Neural cell (in vitro differentiated cells): ENCODE measurements around the gene TIE1. TPM values are rescaled to one million over a fixed set of nuclear protein-coding genes. Genes with fewer than 3 reads are reported as not detected.

Experiments used
- H2AFZ ChIP-seq: fragments of 200-600, 300-800 bp; sonication (generic), shearing (Covaris generic); 2 replicates; pipeline ENCODE4 v1.6.0; 2014; ENCODE audit warnings: low read depth, mild to moderate bottlenecking, antibody characterized with exemption, low read length, moderate library complexity
- H3F3A ChIP-seq: fragments of 200-600 bp; shearing (Covaris generic); 2 replicates; pipeline ENCODE4 v1.6.1; 2016; ENCODE audit warnings: mild to moderate bottlenecking, moderate library complexity, mixed read lengths, antibody characterized with exemption, low read length; ENCODE audit not compliant: insufficient read depth, poor library complexity, severe bottlenecking
- H3K27ac ChIP-seq: fragments of 200-600, 300-800 bp; sonication (generic), shearing (Covaris generic); 2 replicates; pipeline ENCODE4 v1.5.1; 2014; ENCODE audit warnings: mild to moderate bottlenecking, low read length, moderate library complexity
- H3K27me3 ChIP-seq: fragments of 300-800, 200-600 bp; sonication (generic), shearing (Covaris generic); 2 replicates; pipeline ENCODE4 v1.6.0; 2014; ENCODE audit warnings: mild to moderate bottlenecking, low read depth, low read length, moderate library complexity; ENCODE audit not compliant: insufficient read depth
- H3K36me3 ChIP-seq: fragments of 300-800, 200-600 bp; sonication (generic), shearing (Covaris generic); 2 replicates; pipeline ENCODE4 v1.5.1; 2014; ENCODE audit warnings: mild to moderate bottlenecking, antibody characterized with exemption, low read length, moderate library complexity; ENCODE audit not compliant: insufficient read depth
- H3K4me2 ChIP-seq: fragments of 300-800, 200-600 bp; sonication (generic), shearing (Covaris generic); 2 replicates; pipeline ENCODE4 v1.6.0; 2014; ENCODE audit warnings: mild to moderate bottlenecking, low read length
- H3K4me3 ChIP-seq: fragments of 300-800, 200-600 bp; sonication (generic), shearing (Covaris generic); 2 replicates; pipeline ENCODE4 v1.5.1; 2014; ENCODE audit warnings: mild to moderate bottlenecking, low read length, moderate library complexity
- H3K79me2 ChIP-seq: fragments of 200-600 bp; shearing (Covaris generic); replicated peaks from 2 replicates; pipeline ENCODE4 v1.6.0; 2014; ENCODE audit warnings: mild to moderate bottlenecking, low read length, moderate library complexity; ENCODE audit not compliant: insufficient read depth
- H3K9ac ChIP-seq: fragments of 300-800, 200-600 bp; sonication (generic), shearing (Covaris generic); 2 replicates; pipeline ENCODE4 v1.6.1; 2016; ENCODE audit warnings: mild to moderate bottlenecking, low read length, mixed read lengths
- H3K9me2 ChIP-seq: fragments of 200-600 bp; shearing (Covaris generic); 2 replicates; pipeline ENCODE4 v1.6.1; 2016; ENCODE audit warnings: mild to moderate bottlenecking, low read length, mixed read lengths; ENCODE audit not compliant: insufficient read depth
- H3K9me3 ChIP-seq: fragments of 200-600, 300-800 bp; sonication (generic), shearing (Covaris generic); 2 replicates; pipeline ENCODE4 v1.6.1; 2016; ENCODE audit warnings: mild to moderate bottlenecking, mixed run types, low read length, moderate library complexity, mixed read lengths
- H4K20me1 ChIP-seq: fragments of 200-600 bp; shearing (Covaris generic); 2 replicates; pipeline ENCODE4 v1.6.1; 2016; ENCODE audit warnings: mild to moderate bottlenecking, mixed run types; ENCODE audit not compliant: insufficient read depth
- EP300 ChIP-seq: fragments of 450-650 bp; conservative IDR thresholded peaks from 2 replicates; pipeline ENCODE4 v1.6.1; 2014; ENCODE audit warnings: antibody characterized with exemption, mild to moderate bottlenecking, moderate library complexity; ENCODE audit not compliant: poor library complexity, severe bottlenecking
- EZH2 ChIP-seq: fragments of 200-600, 300-800 bp; shearing (Covaris generic), sonication (generic); IDR thresholded peaks from 2 replicates; pipeline ENCODE4 v1.6.1; 2014; ENCODE audit warnings: antibody characterized with exemption, low read length, borderline replicate concordance, mild to moderate bottlenecking; ENCODE audit not compliant: insufficient read depth, poor library complexity, severe bottlenecking
- MXI1 ChIP-seq: fragments of 450-650 bp; conservative IDR thresholded peaks from 2 replicates; pipeline ENCODE4 v1.6.1; 2014; ENCODE audit warnings: antibody characterized with exemption, mild to moderate bottlenecking; ENCODE audit not compliant: poor library complexity, severe bottlenecking
- POLR2AphosphoS5 ChIP-seq: IDR thresholded peaks from 2 replicates; pipeline ENCODE4 v1.6.1; 2012
- RAD21 ChIP-seq: fragments of 450-650 bp; conservative IDR thresholded peaks from 2 replicates; pipeline ENCODE4 v1.6.1; 2014; ENCODE audit warnings: antibody characterized with exemption, mild to moderate bottlenecking, moderate library complexity
- SMC3 ChIP-seq: fragments of 450-650 bp; conservative IDR thresholded peaks from 2 replicates; pipeline ENCODE4 v1.6.1; 2014; ENCODE audit warnings: antibody characterized with exemption, mild to moderate bottlenecking, moderate library complexity; ENCODE audit not compliant: poor library complexity
- TAF1 ChIP-seq: IDR thresholded peaks from 2 replicates; pipeline ENCODE4 v1.6.1; 2012; ENCODE audit warnings: low read depth
- polyA plus RNA-seq: library from polyadenylated mRNA; depleted of rRNA; stranded (reverse); fragments of >200 nt; gene quantifications from 2 replicates; pipeline ENCODE4 v1.2.3, GENCODE V29; 2014
- TF ChIP-seq, protein P1 (sequence below): fragments of 450-650 bp; IDR thresholded peaks from 2 replicates; pipeline ENCODE4 v1.5.1; 2014; ENCODE audit warnings: antibody characterized with exemption, mild to moderate bottlenecking, moderate library complexity; ENCODE audit not compliant: poor library complexity, severe bottlenecking
- TF ChIP-seq, protein P2 (sequence below): IDR thresholded peaks from 2 replicates; pipeline ENCODE4 v1.6.1; 2012; ENCODE audit warnings: borderline replicate concordance

TIE1 gene
- polyA plus RNA-seq, 1 donor from 2014 or later, result not detected

DNA sequence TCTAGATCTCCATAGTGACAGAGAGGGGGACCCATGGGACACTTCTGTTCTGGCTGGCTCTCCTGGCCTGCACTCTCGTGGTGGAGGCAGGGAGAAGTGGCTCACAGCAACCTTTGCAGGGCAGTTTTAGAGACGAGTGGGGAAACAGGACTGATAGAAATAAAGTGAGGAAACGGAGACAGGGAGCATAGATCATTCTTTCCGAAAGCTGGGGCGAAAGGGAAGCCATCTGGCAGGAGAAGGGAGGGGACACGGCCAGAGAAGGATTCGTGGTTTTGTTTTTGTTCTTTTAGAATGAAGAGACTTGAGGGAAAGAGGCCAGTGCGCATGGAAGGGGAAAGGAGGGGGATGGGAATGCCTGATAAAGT lies 3.5 kb downstream of the TIE1 start:
- TF ChIP-seq SMC3 (no peak), EP300 (no peak), POLR2AphosphoS5 (no peak), EZH2 (no peak), TAF1 (no peak), RAD21 (no peak)
- TF ChIP-seq, protein P1, sequence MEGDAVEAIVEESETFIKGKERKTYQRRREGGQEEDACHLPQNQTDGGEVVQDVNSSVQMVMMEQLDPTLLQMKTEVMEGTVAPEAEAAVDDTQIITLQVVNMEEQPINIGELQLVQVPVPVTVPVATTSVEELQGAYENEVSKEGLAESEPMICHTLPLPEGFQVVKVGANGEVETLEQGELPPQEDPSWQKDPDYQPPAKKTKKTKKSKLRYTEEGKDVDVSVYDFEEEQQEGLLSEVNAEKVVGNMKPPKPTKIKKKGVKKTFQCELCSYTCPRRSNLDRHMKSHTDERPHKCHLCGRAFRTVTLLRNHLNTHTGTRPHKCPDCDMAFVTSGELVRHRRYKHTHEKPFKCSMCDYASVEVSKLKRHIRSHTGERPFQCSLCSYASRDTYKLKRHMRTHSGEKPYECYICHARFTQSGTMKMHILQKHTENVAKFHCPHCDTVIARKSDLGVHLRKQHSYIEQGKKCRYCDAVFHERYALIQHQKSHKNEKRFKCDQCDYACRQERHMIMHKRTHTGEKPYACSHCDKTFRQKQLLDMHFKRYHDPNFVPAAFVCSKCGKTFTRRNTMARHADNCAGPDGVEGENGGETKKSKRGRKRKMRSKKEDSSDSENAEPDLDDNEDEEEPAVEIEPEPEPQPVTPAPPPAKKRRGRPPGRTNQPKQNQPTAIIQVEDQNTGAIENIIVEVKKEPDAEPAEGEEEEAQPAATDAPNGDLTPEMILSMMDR, result no peak
- no peaks in the 10 kb centered on the region for H3K79me2 ChIP-seq
- H3F3A ChIP-seq, result no peaks in the 10 kb centered on the region
- H3K27me3 ChIP-seq, result no peaks in the 10 kb centered on the region
- H3K36me3 ChIP-seq, result no peaks in the 10 kb centered on the region
- H3K9me3 ChIP-seq, result no peaks in the 10 kb centered on the region
- no peaks in the 10 kb centered on the region for H4K20me1 ChIP-seq
- H3K9ac ChIP-seq, result no peak overlapping the region
- no peaks in the 10 kb centered on the region for H3K9me2 ChIP-seq
- H3K4me3 ChIP-seq, result no peak overlapping the region
- no peak overlapping the region for H2AFZ ChIP-seq
- H3K27ac ChIP-seq, result no peak overlapping the region
- no peak overlapping the region for H3K4me2 ChIP-seq

GRCh38 chr1:43304771-43305300 lies 4.1 kb downstream of the TIE1 start:
- Histone ChIP-seq H3K79me2 (no peaks in the 10 kb centered on the region), H3F3A (no peaks in the 10 kb centered on the region), H3K27ac (no peak overlapping the region), H3K36me3 (no peaks in the 10 kb centered on the region), H3K9ac (no peak overlapping the region), H3K4me2 (no peak overlapping the region), H3K27me3 (no peaks in the 10 kb centered on the region), H3K9me3 (no peaks in the 10 kb centered on the region), H4K20me1 (no peaks in the 10 kb centered on the region), H3K4me3 (no peak overlapping the region), H2AFZ (no peak overlapping the region), H3K9me2 (no peaks in the 10 kb centered on the region)
- TF ChIP-seq TAF1 (no peak), POLR2AphosphoS5 (no peak), EZH2 (no peak), SMC3 (no peak), RAD21 (no peak), MXI1 (no peak), EP300 (no peak)
- TF ChIP-seq, protein P2, sequence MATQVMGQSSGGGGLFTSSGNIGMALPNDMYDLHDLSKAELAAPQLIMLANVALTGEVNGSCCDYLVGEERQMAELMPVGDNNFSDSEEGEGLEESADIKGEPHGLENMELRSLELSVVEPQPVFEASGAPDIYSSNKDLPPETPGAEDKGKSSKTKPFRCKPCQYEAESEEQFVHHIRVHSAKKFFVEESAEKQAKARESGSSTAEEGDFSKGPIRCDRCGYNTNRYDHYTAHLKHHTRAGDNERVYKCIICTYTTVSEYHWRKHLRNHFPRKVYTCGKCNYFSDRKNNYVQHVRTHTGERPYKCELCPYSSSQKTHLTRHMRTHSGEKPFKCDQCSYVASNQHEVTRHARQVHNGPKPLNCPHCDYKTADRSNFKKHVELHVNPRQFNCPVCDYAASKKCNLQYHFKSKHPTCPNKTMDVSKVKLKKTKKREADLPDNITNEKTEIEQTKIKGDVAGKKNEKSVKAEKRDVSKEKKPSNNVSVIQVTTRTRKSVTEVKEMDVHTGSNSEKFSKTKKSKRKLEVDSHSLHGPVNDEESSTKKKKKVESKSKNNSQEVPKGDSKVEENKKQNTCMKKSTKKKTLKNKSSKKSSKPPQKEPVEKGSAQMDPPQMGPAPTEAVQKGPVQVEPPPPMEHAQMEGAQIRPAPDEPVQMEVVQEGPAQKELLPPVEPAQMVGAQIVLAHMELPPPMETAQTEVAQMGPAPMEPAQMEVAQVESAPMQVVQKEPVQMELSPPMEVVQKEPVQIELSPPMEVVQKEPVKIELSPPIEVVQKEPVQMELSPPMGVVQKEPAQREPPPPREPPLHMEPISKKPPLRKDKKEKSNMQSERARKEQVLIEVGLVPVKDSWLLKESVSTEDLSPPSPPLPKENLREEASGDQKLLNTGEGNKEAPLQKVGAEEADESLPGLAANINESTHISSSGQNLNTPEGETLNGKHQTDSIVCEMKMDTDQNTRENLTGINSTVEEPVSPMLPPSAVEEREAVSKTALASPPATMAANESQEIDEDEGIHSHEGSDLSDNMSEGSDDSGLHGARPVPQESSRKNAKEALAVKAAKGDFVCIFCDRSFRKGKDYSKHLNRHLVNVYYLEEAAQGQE, result no peak
- TF ChIP-seq, protein P1, result no peak
